GM23248 (cell line): ENCODE measurements around the gene GABRG3. TPM values are rescaled to one million over a fixed set of nuclear protein-coding genes. Genes with fewer than 3 reads are reported as not detected.

Experiments used
- DNase-seq: peaks from one replicate; pipeline ENCODE4 v3.0.0-alpha.2; 2015
- H2AFZ ChIP-seq: fragments of 200-600 bp; sonication (generic); 2 replicates; pipeline ENCODE4 v1.6.1; 2016; ENCODE audit warnings: antibody characterized with exemption
- H3F3A ChIP-seq: fragments of 200-600 bp; sonication (generic); 2 replicates; pipeline ENCODE4 v1.6.1; 2016; ENCODE audit warnings: mild to moderate bottlenecking, antibody characterized with exemption, mixed run types; ENCODE audit not compliant: insufficient read depth
- H3K27ac ChIP-seq: fragments of 200-600 bp; sonication (generic); 2 replicates; pipeline ENCODE4 v1.5.1; 2016; ENCODE audit warnings: mild to moderate bottlenecking
- H3K27me3 ChIP-seq: fragments of 200-600 bp; sonication (generic); replicated peaks from 2 replicates; pipeline ENCODE4 v1.6.1; 2016; ENCODE audit warnings: mild to moderate bottlenecking; ENCODE audit not compliant: insufficient read depth
- H3K36me3 ChIP-seq: fragments of 200-600 bp; sonication (generic); 2 replicates; pipeline ENCODE4 v1.6.1; 2016; ENCODE audit warnings: low read depth, mild to moderate bottlenecking
- H3K4me1 ChIP-seq: fragments of 200-600 bp; sonication (generic); 2 replicates; pipeline ENCODE4 v1.6.1; 2016; ENCODE audit warnings: mild to moderate bottlenecking; ENCODE audit not compliant: insufficient read depth
- H3K4me2 ChIP-seq: fragments of 200-600 bp; sonication (generic); one replicate; pipeline ENCODE4 v1.6.1; 2016; ENCODE audit warnings: mild to moderate bottlenecking; ENCODE audit not compliant: unreplicated experiment
- H3K4me3 ChIP-seq: fragments of 200-600 bp; sonication (generic); 2 replicates; pipeline ENCODE4 v1.5.1; 2016; ENCODE audit warnings: mild to moderate bottlenecking
- H3K79me2 ChIP-seq: fragments of 200-600 bp; sonication (generic); 2 replicates; pipeline ENCODE4 v1.6.1; 2016; ENCODE audit warnings: mild to moderate bottlenecking; ENCODE audit not compliant: insufficient read depth
- H3K9ac ChIP-seq: fragments of 200-600 bp; sonication (generic); 2 replicates; pipeline ENCODE4 v1.6.1; 2016; ENCODE audit warnings: mild to moderate bottlenecking
- H3K9me2 ChIP-seq: fragments of 200-600 bp; sonication (generic); 2 replicates; pipeline ENCODE4 v1.6.1; 2016; ENCODE audit warnings: mixed run types, mild to moderate bottlenecking, moderate library complexity; ENCODE audit not compliant: insufficient read depth
- H3K9me3 ChIP-seq: fragments of 200-600 bp; sonication (generic); one replicate; pipeline ENCODE4 v1.6.1; 2017; ENCODE audit warnings: low read depth
- H4K20me1 ChIP-seq: fragments of 200-600 bp; sonication (generic); 2 replicates; pipeline ENCODE4 v1.6.0; 2016; ENCODE audit not compliant: insufficient read depth
- EZH2 ChIP-seq: fragments of 200-600 bp; sonication (generic); IDR thresholded peaks from 2 replicates; pipeline ENCODE4 v1.6.1; 2018; ENCODE audit warnings: antibody characterized with exemption, mild to moderate bottlenecking; ENCODE audit not compliant: insufficient read depth, poor library complexity, severe bottlenecking
- EZH2phosphoT487 ChIP-seq: fragments of 200-600 bp; sonication (generic); IDR thresholded peaks from 2 replicates; pipeline ENCODE4 v1.6.1; 2018; ENCODE audit warnings: antibody characterized with exemption, moderate library complexity, mild to moderate bottlenecking, low read depth; ENCODE audit not compliant: insufficient read depth
- WGBS, 2 experiments: methylation state at CpG; one replicate each; pipeline ENCODE4 v1.1.6; 2015 to 2017; ENCODE audit warnings: low lambda C conversion rate in 2 of 2, low coverage in 1 of 2; ENCODE audit errors: missing lambda C conversion rate in 2 of 2; 5-methylcytosine and 5-hydroxymethylcytosine counted together
- in situ Hi-C: fragments of 300-500 bp; cut with MboI; formaldehyde crosslinking; loops from 2 replicates; pipeline ENCODE4 v1.15.0; 2020
- polyA plus RNA-seq: library from polyadenylated mRNA; unstranded; fragments of >200 nt; fragmentation: Nextera tagmentation; extraction: Ambion mirVana; gene quantifications from 2 replicates; pipeline ENCODE4 v1.2.1, GENCODE V29; 2016
- total RNA-seq: library from RNA; depleted of rRNA; stranded (reverse); fragments of >200 nt; shearing (Covaris generic); gene quantifications from 2 replicates; pipeline ENCODE4 v1.2.3, GENCODE V29; 2014

GABRG3 gene
- total and polyA plus RNA-seq, 2 experiments from 2014 or later = not detected

- H3K9ac ChIP-seq = no peak overlapping the region
- no peaks in the 10 kb centered on the region for H3K36me3 ChIP-seq
- H3K4me3 ChIP-seq = no peak overlapping the region
- peaks cover 7% of the 10 kb centered on the region; the same call in 1 of the 2 replicates for H3K4me1 ChIP-seq
- H3F3A ChIP-seq = no peaks in the 10 kb centered on the region
- no peaks in the 10 kb centered on the region for H3K27me3 ChIP-seq
- DNase-seq = peak; percentile 64
- H3K27ac ChIP-seq = no peak overlapping the region
- no peaks in the 10 kb centered on the region for H4K20me1 ChIP-seq
- no peak overlapping the region for H2AFZ ChIP-seq
- in situ Hi-C loops = no loop called here
- H3K4me2 ChIP-seq = no peak overlapping the region
- H3K9me3 ChIP-seq = no peaks in the 10 kb centered on the region
- no peak for TF ChIP-seq EZH2phosphoT487
- TF ChIP-seq EZH2 = no peak
- 0 out of 2 replicates have a peak, but pooled peaks cover 5% of the 10 kb centered on the region for H3K9me2 ChIP-seq
- no peaks in the 10 kb centered on the region for H3K79me2 ChIP-seq
- 11 to 13% methylated on average over 10 of the region's 10 CpGs for whole genome bisulfite sequencing, 2 experiments
These were observed 521.0 kb downstream of the GABRG3 start for GRCh38 chr15:27491666-27492621.

GRCh38 chr15:27495963-27496459, 525.0 kb downstream of the GABRG3 start:
- Histone ChIP-seq H3K9ac (no peak overlapping the region), H3K36me3 (no peaks in the 10 kb centered on the region), H3K4me1 (peaks cover 7% of the 10 kb centered on the region; the same call in 1 of the 2 replicates), H2AFZ (no peak overlapping the region), H3K4me2 (no peak overlapping the region), H3K79me2 (no peaks in the 10 kb centered on the region), H3K27ac (no peak overlapping the region), H3K9me2 (0 out of 2 replicates have a peak, but pooled peaks cover 5% of the 10 kb centered on the region), H4K20me1 (no peaks in the 10 kb centered on the region), H3K4me3 (no peak overlapping the region), H3F3A (no peaks in the 10 kb centered on the region), H3K9me3 (no peaks in the 10 kb centered on the region), H3K27me3 (no peaks in the 10 kb centered on the region)
- 53 to 55% methylated on average over 3 of the region's 3 CpGs for WGBS, 2 experiments
- TF ChIP-seq EZH2 (no peak), EZH2phosphoT487 (no peak)
- in situ Hi-C loops = no loop called here
- DNase-seq = no peak

- Histone ChIP-seq H2AFZ (no peak overlapping the region), H3K4me2 (no peak overlapping the region), H3K27me3 (no peaks in the 10 kb centered on the region), H3K79me2 (no peaks in the 10 kb centered on the region), H3K9me2 (0 out of 2 replicates have a peak, but pooled peaks cover 5% of the 10 kb centered on the region), H3K4me1 (no peaks in the 10 kb centered on the region), H3K4me3 (no peak overlapping the region), H4K20me1 (no peaks in the 10 kb centered on the region), H3K9me3 (no peaks in the 10 kb centered on the region), H3K9ac (no peak overlapping the region), H3K27ac (no peak overlapping the region), H3F3A (no peaks in the 10 kb centered on the region), H3K36me3 (no peaks in the 10 kb centered on the region)
- TF ChIP-seq EZH2 (no peak), EZH2phosphoT487 (no peak)
- in situ Hi-C loops = no loop called here
- DNase-seq = no peak
- WGBS, 2 experiments = 63 to 64% methylated on average over 10 of the region's 10 CpGs
These were observed 527.7 kb downstream of the GABRG3 start for GRCh38 chr15:27498700-27499099.

- Histone ChIP-seq H3K9me2 (0 out of 2 replicates have a peak, but pooled peaks cover 5% of the 10 kb centered on the region), H3K4me1 (no peaks in the 10 kb centered on the region), H3K4me3 (no peak overlapping the region), H3K9ac (no peak overlapping the region), H3K79me2 (no peaks in the 10 kb centered on the region), H4K20me1 (no peaks in the 10 kb centered on the region), H3K27ac (no peak overlapping the region), H3K9me3 (no peaks in the 10 kb centered on the region), H2AFZ (no peak overlapping the region), H3K4me2 (no peak overlapping the region), H3K36me3 (no peaks in the 10 kb centered on the region), H3F3A (no peaks in the 10 kb centered on the region), H3K27me3 (no peaks in the 10 kb centered on the region)
- in situ Hi-C loops = no loop called here
- no peak for DNase-seq
- TF ChIP-seq EZH2phosphoT487 (no peak), EZH2 (no peak)
- WGBS, 2 experiments = 49 to 60% methylated on average over 4 of the region's 4 CpGs
These were observed 528.2 kb downstream of the GABRG3 start for GRCh38 chr15:27499191-27499590.
